GM21515 (cell line): Measurements from ENCODE around the gene CORO2A.

Experiments used
- ATAC-seq: cut with Tn5 transposase; IDR thresholded peaks from one replicate; pipeline ENCODE4 v1.9.1; 2021; ENCODE audit not compliant: unreplicated experiment

Gene CORO2A

DNA sequence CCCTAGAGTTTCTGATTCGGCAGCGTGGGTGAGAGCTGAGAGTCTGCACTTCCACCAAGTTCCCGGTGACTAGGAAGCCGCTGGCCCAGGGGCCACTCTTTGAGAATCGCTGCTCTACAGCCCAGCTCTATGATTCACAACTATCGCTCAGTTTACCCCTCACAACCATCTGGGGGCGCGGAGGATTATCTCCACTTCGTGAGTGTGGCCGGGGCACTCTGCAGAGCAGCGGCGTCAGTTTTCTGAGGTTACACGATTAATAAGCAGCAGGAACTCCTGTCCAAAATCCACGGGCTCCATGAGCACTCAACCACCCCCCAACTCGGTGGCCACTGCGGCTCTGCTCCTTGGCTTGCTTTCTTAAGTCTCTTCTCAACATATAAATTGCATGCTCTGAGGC is 19.3 kb downstream of the CORO2A start:
- ATAC-seq, result no peak

GRCh38 chr9:98172604-98173003 is 19.8 kb downstream of the CORO2A start:
- no peak for ATAC-seq

DNA sequence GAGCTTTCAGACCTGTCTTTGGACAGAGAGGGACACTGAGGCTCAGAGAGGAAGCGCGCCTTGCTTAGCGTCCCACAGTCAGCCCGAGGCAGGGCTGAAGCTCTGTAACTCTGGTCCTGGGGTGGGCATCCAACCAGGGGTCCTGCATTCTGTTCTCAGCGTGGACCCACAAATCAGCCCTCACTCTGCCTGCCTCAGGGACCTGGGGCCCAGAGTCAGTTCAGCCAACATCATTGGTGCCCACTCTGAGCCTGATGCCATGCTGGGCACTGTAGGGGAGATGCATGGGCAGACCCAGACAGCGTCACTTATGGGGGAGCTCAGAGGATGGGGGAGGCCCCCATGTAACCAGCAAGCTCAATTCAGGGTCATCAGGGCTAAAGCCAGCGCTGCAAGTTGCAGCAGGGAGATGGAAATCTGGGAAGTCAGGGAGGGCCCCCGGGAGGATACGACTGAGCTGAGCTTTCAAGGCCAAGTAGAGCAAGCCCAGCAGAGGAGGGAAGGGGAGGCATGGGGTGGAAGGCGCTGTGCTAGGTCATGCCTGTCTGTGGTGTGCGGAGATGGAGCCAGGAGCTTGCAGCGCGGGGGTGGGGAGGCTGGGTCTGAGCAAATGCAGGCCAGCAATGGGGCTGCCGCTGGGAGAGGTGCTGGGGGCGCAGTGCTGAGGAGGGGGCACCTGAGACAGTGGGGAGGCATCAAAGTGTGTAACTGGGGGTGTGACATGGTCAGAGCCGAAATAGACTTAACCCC is 21.1 kb downstream of the CORO2A start:
- ATAC-seq, result no peak

GRCh38 chr9:98168941-98169488 is 23.4 kb downstream of the CORO2A start:
- peak; percentile 99 for ATAC-seq

DNA sequence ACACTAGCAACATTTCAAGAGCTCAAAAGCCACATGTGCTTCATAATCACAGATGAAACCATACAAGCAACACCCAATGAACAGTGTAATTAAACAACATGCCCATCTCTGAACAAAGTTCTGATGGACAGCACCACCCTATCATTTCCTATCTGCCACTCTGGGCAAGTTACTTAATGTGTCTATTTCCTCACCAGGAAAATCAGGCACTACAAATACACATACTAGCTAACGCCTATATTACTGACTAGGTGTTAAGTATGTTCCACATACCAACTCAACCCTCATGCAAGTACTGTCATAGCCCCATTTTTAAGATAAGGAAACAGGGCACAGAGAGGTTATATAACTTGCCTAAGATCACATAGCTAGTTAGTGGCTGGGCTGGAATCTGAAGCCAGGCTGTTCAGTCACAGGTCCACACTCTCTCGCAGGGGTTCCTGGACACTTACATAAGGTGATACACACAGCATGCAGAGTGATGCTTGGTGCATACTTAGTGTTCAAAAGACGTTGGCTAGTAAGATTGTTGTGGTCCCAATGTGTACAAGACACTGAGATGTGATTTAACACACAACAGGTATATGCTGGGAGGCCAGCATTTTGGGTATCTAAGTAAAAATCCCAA is 24.2 kb downstream of the CORO2A start:
- no peak for ATAC-seq

DNA sequence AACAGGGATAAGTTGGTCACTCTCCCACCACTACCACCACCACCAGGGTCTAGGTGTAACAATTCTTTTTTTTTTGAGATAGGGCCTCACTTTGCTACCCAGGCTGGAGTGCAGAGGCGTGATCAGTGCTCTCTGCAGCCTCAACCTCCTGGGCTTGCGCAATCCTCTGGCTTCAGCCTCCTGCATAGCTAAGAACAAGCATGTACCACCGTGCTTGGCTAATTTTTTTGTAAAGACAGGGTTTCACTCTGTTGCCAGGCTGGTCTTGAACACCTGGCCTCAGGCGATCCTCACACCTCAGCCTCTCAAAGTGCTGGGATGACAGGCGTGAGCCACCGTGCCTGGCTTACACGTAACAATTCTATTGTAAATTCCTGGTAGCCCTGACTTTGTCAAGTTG is 27.5 kb downstream of the CORO2A start:
- no peak for ATAC-seq

- ATAC-seq, result no peak
Measured at GRCh38 chr9:98162613-98163012, 29.8 kb downstream of the CORO2A start.

GRCh38 chr9:98161851-98162250 is 30.6 kb downstream of the CORO2A start:
- ATAC-seq, result no peak

GRCh38 chr9:98159790-98160189 is 32.6 kb downstream of the CORO2A start:
- ATAC-seq, result no peak

GRCh38 chr9:98159301-98159700 is 33.1 kb downstream of the CORO2A start:
- no peak for ATAC-seq

DNA sequence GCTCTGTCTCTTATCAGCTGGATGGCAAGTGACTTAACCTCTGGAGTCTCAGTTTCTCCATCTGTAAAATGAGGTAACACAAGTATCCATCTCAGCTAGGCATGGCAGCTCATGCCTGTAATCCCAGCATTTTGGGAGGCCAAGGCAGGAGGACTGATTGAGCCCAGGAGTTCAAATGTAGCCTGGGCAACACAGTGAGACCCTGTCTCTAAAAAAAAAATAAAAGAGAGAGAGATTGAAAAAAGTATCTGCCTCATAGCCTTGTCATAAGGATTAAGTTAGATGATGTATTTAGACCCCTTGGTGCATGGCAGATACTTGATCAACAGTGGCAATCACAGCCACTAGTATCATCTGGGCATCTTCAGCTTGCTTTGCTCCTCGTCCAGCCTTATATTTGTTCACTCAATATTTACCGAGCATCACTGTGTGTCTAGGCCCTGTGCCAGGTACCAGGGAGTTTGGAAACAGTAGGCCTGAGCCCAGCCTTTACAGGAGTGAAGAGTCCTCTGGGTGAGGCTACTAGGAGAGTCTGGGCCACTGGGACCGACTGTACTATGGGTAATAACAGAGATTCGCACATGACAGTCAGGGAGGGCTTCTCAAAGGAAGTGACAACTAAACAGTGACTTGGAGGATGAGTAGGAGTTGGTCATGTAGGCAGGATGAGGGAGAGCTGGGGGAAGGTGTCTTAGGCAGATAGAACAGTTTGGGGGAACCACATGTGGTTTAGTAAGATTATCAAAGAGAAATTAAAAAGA is 34.2 kb downstream of the CORO2A start:
- no peak for ATAC-seq

DNA sequence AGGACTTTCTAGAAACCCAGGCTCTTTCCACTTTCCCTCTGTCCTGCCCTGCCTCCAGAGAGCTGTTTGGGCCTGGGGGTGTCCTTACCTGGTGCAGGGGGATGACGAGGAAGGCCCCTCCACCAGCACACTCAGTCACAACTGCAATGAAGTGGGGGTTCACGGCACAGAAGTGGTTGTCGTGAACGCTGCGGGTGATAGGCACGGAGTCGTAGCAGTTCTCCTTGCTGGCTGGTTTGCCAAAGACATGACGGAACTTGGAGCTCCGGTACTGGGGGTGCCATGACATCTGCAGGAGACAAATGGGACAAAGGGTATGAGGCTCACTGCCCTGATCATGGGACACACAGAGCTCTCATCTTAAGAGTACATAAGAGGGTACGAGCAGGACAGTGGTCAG is 35.1 kb downstream of the CORO2A start:
- ATAC-seq, result no peak

- ATAC-seq, result no peak
Measured at GRCh38 chr9:98154678-98155077, 37.8 kb downstream of the CORO2A start.

DNA sequence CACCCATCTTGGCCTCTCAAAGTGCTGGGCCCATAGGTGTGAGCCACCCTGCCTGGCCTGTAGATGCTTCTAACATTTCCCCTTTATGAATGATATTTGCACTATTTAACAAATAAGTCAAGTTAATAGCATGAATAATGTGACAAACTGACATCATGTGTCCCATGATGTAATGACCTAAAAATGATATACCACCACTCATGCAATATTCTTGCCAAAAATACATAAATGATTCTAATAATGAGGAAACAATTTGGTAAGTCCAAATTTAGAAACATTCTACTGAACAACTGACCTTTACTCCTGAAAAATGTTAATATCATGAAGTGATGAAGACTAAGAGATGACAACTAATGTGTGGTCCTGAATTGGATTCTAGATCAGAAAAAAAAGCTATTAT is 39.9 kb downstream of the CORO2A start:
- no peak for ATAC-seq

DNA sequence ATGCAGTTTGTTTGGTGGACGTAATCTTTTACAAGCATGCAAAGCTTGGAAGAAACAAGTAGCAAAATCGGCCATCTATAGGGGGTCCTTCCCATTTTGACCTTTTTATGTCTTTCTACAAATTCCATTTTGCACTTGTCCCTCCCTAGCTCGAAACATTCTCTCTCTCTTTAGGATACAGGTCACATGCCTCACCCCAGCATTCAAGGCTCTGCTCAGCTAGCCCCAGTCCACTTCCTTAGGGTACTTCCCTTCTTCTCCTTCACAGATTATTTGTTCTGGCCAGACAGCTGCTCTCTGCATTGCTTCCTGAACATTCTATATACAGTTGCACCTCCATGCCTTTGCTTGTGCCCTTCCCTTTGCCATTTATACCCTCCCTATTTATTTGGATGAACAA is 41.7 kb downstream of the CORO2A start:
- ATAC-seq, result no peak

GRCh38 chr9:98150164-98150563 is 42.3 kb downstream of the CORO2A start:
- no peak for ATAC-seq

DNA sequence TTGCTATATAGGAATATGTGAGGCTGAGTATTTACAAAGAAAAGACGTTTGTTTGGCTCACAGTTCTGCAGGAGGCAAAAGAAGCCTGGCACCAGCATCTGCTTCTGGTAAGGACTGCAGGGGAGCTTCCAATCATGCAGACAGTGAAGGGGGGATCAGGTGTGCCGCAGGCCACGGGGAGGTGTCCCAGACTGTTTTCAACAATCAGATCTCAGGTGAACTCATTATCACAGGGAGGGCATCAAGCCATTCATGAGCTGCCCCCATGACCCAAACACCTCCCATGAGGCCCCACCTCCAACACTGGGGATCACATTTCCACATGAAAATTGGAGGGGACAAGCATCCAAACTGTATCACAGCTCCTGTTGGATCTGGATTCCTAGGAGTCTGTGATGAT is 43.0 kb downstream of the CORO2A start:
- no peak for ATAC-seq

DNA sequence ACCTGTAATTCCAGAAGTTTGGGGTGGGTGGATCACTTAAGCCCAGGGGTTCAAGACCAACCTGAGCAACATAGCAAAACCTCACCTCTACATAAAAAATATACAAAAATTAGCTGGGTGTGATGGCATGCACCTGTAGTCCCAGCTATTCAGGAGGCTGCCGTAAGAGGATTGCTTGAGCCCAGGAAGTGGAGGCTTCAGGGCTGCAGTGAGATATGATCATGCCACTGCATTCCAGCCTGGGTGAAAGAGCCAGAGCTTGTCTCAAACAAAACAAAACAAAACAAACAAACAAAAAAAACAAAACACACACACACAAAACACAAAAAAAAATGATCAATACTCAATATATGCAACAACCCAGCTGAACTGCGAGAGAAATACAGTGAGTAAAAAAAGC is 44.0 kb downstream of the CORO2A start:
- no peak for ATAC-seq

GRCh38 chr9:98147582-98147981 is 44.9 kb downstream of the CORO2A start:
- no peak for ATAC-seq

DNA sequence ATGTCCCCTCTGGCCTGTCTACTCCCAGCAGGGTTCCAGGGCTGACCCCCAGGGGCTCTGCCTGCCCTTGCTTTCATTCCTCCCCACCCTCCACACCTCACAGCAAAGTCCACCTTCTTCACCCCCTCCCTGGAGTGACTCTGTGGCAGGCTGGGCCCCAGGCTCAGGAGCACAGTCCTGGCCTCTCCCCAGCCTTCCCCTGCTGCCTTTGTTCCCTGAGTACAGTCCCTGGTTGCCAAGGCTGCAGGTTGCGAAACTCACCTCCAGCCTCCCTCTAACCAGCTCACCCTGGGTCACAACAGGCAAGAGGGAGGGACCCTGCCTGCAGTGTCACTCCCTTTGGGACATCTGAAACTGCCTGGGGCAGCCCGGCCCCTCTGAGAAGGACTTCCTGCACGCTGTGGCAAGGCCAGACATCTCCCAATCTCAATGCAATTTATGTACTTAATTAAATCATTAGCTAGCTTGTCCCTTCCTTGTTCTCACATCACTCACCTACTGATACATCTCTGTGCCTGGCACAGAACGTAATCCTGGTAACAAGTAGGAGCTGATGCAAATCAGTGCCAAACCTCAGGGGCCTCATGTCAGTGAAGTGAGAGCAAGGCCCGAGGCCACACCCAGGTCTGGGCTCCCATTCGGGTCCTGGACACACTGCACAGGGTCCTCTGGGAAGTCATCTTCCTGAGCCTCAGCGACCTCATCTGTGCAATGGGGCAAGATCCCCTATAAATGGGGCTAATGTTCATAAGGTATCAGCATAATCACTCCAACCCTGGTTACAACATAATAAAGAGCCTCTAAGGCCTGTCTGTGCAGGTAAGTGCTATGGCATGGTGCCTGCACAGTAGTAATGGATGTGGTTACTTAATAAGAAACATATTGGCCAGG is 46.1 kb downstream of the CORO2A start:
- ATAC-seq, result peak; percentile 60

GRCh38 chr9:98144631-98145030 is 47.8 kb downstream of the CORO2A start:
- no peak for ATAC-seq
